ENCODE results near the gene MAP3K20. TPM values are rescaled to one million over a fixed set of nuclear protein-coding genes. Genes with fewer than 3 reads are reported as not detected.

Gene MAP3K20
- total and polyA plus RNA-seq, 2 of the 8 experiments (the other 6 are each of a cell fraction or from before 2014, with no cell fraction given) = 3.1 to 11.1 TPM

DNA sequence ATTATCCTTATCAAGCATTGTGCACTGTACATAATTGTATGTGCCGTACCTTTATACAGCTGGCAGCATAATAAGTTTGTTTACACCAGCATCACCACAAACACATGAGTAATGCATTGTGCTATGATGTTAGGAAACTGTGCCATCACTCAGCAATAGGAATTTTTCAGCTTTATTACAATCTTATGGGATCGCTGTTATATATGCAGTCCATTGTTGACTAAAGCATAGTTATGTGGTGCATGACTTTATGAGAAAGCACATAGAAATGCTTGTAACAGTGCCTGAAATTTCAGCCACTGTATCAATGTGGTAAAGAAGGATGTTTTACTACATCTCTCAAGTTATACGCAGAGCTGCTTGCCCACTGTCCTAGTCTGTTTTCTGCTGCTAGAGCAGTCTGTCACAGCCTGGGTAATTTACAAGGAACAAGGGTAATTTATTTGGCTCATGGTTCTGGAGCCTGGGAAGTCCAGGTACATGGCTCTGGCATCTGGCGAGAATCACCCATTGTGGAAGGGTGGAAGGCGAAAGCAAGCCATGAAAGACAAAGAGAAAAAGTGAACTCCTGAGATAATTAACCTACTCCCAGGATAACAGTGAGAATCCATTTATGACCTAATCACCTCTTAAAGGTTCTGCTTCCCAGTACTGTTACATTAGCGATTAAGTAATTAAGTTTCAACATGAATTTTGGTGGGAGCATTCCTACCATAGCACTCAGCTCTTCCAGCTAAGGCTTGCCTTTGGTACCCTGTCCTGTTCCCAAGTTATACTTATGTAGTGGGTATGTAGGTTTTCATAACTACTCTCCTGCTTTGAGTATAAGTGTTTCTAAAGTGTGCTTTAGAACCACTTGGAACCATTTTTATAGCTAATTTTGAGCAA lies 4.6 kb downstream of the MAP3K20 start:
- Histone ChIP-seq H3K27ac (ENCODE audit: low read depth, low read length) (no peak overlapping the region), H2BK20ac (ENCODE audit: low read length) (no peak overlapping the region), H3K18ac (ENCODE audit: extremely low read depth, low read length) (no peak overlapping the region), H2AFZ (ENCODE audit: low read length) (no peak overlapping the region), H3K79me2 (ENCODE audit: control insufficient read depth in 1 of 2, insufficient read depth in 2 of 2, low read length in 2 of 2) (peaks cover 0 to 3% of the 10 kb centered on the region in 2 experiments; a peak in 1 of 4 replicates), H3K4me2 (ENCODE audit: insufficient read depth in 1 of 2, low read depth in 2 of 2, low read length in 2 of 2) (no peak overlapping the region), H3K23me2 (ENCODE audit: low read depth, low read length) (peaks cover 3% of the 10 kb centered on the region), H3K9ac (replicated peaks in 1 of 4; ENCODE audit: extremely low read depth in 1 of 4, low read depth in 3 of 4, low read length in 3 of 4) (no peak overlapping the region), H2BK15ac (ENCODE audit: low read length) (no peak overlapping the region), H2BK120ac (replicated peaks; ENCODE audit: low read depth, low read length) (no peak overlapping the region), H3K27me3 (replicated peaks in 1 of 4; ENCODE audit: control insufficient read depth in 3 of 4, extremely low read depth in 1 of 4, insufficient read depth in 3 of 4, low read length in 3 of 4) (no peaks in the 10 kb centered on the region), H4K91ac (replicated peaks; ENCODE audit: insufficient read length, low read length) (no peak overlapping the region), H2BK12ac (ENCODE audit: low read depth, low read length) (no peak overlapping the region), H4K8ac (ENCODE audit: extremely low read depth, insufficient read depth, low read length) (no peak overlapping the region), H2BK5ac (ENCODE audit: low read depth, low read length) (no peak overlapping the region), H3K14ac (ENCODE audit: insufficient read length) (no peak overlapping the region), H3K4ac (replicated peaks; ENCODE audit: insufficient read length, low read depth, low read length) (no peak overlapping the region), H2AK5ac (ENCODE audit: low read depth, low read length) (no peak overlapping the region), H3K56ac (replicated peaks; ENCODE audit: insufficient read length, low read depth, low read length) (no peak overlapping the region), H3K79me1 (ENCODE audit: low read depth, low read length) (no peaks in the 10 kb centered on the region), H4K20me1 (replicated peaks in 1 of 2; ENCODE audit: control insufficient read depth in 1 of 2, insufficient read depth in 2 of 2, low read length in 2 of 2) (no peaks in the 10 kb centered on the region), H3K9me3 (ENCODE audit: insufficient read depth in 2 of 2, low read depth in 1 of 2, low read length in 1 of 2) (no peaks in the 10 kb centered on the region), H3K36me3 (ENCODE audit: control insufficient read depth in 2 of 4, insufficient read depth in 4 of 4, low read length in 3 of 4) (no peaks in the 10 kb centered on the region), H3K4me1 (replicated peaks in 1 of 4; ENCODE audit: control insufficient read depth in 3 of 4, insufficient read depth in 4 of 4, low read length in 3 of 4) (peaks cover 0 to 3% (median 1%) of the 10 kb centered on the region in 4 experiments; a peak in 4 of 7 replicates), H3K23ac (ENCODE audit: insufficient read length) (no peak overlapping the region), H4K5ac (ENCODE audit: insufficient read length, low read depth, low read length) (no peak overlapping the region), H3K4me3 (ENCODE audit: extremely low read depth in 1 of 4, insufficient read depth in 2 of 4, low read depth in 3 of 4, low read length in 4 of 4) (no peak overlapping the region)
- FAIRE-seq = no peak
- ChIA-PET CTCF (ENCODE audit: partially characterized antibody) (interaction anchor here (0.6 to 6.4 kb wide), 5 partner anchors 11 to 222 kb away, joined by 3 to 40 read pairs (median 4); no protein-coding TSS in a partner anchor), POLR2A (ENCODE audit: partially characterized antibody) (interaction anchor here (0.5 to 1.1 kb wide), 2 partner anchors 9 to 284 kb away, joined by 3 read pairs; no protein-coding TSS in a partner anchor)
- no peak for DNase-seq (ENCODE audit: low read depth in 1 of 2, low spot score in 2 of 2)
- 91% methylated on average over 6 of the region's 6 CpGs; no CpG with 5 or more reads in 1 of the 2 experiments for WGBS, 2 experiments (ENCODE audit: extremely low coverage in 1 of 2, insufficient coverage in 1 of 2, insufficient read length in 1 of 2, insufficient replicate concordance in 2 of 2, low coverage in 1 of 2, low lambda C conversion rate in 2 of 2, missing lambda C conversion rate in 1 of 2)
- no peak for TF ChIP-seq RXRA (IDR thresholded peaks at IDR 0.05; ENCODE audit: insufficient read depth, low read depth, low read length)
- no peak for TF ChIP-seq BRCA1 (IDR thresholded peaks at IDR 0.05; ENCODE audit: low read depth, low read length)
- no peak for TF ChIP-seq EZH2 (IDR thresholded peaks at IDR 0.05; ENCODE audit: low read depth, low read length, severe bottlenecking)
- no peak for TF ChIP-seq KDM5A (IDR thresholded peaks at IDR 0.05; ENCODE audit: low read length)
- no peak for TF ChIP-seq NANOG (IDR thresholded peaks at IDR 0.05; ENCODE audit: insufficient read depth, low read depth, low read length, poor library complexity, severe bottlenecking)
- TF ChIP-seq TEAD4 (IDR thresholded peaks at IDR 0.05; ENCODE audit: low read depth, low read length) = no peak
- TF ChIP-seq TCF12 (IDR thresholded peaks at IDR 0.05; ENCODE audit: low read depth, low read length) = no peak
- no peak for TF ChIP-seq POU5F1 (IDR thresholded peaks at IDR 0.05; ENCODE audit: low read depth, low read length)
- TF ChIP-seq RAD21 (IDR thresholded peaks at IDR 0.05 in 1 of 2, conservative IDR thresholded peaks at IDR 0.05 in 1 of 2; ENCODE audit: low read depth in 2 of 2, low read length in 2 of 2) = no peak
- no peak for TF ChIP-seq POLR2AphosphoS5 (IDR thresholded peaks at IDR 0.05; ENCODE audit: low read depth, low read length)
- no peak for TF ChIP-seq SIRT6 (IDR thresholded peaks at IDR 0.05; ENCODE audit: low read length)
- TF ChIP-seq FOSL1 (IDR thresholded peaks at IDR 0.05; ENCODE audit: insufficient read depth, low read depth, low read length) = no peak

All from H1 (cell line).